Glomerular visceral epithelial cell (primary cell): ENCODE measurements around the gene TTLL11.
"Not testable (repeated sequence)": the region's sequence is repeated elsewhere in the genome, so short reads cannot be mapped to it uniquely, and the experiment has no call there.

Experiments used
- DNase-seq: peaks from one replicate; pipeline ENCODE4 v3.0.0-alpha.2; 2016; ENCODE audit errors: extremely low spot score

TTLL11 gene

GRCh38 chr9:122004589-122004988, 88.5 kb downstream of the TTLL11 start:
- DNase-seq: no peak

- DNase-seq: no peak
These were observed 91.5 kb downstream of the TTLL11 start for GRCh38 chr9:122001491-122002201.

GRCh38 chr9:122000526-122000925, 92.6 kb downstream of the TTLL11 start:
- not testable (repeated sequence) for DNase-seq

- DNase-seq: no peak
These were observed 93.6 kb downstream of the TTLL11 start for GRCh38 chr9:121999556-121999955.

- DNase-seq: no peak
These were observed 94.5 kb downstream of the TTLL11 start for GRCh38 chr9:121998513-121999049.

GRCh38 chr9:121997791-121998190, 95.3 kb downstream of the TTLL11 start:
- no peak for DNase-seq

- no peak for DNase-seq
These were observed 96.3 kb downstream of the TTLL11 start for GRCh38 chr9:121996783-121997182.

- DNase-seq: no peak
These were observed 97.1 kb downstream of the TTLL11 start for GRCh38 chr9:121995997-121996396.

- peak; percentile 73 for DNase-seq
These were observed 100.4 kb downstream of the TTLL11 start for GRCh38 chr9:121992571-121993212.

GRCh38 chr9:121991307-121991661, 101.8 kb downstream of the TTLL11 start:
- no peak for DNase-seq

- no peak for DNase-seq
These were observed 102.4 kb downstream of the TTLL11 start for GRCh38 chr9:121990600-121991306.

GRCh38 chr9:121989010-121989409, 104.1 kb downstream of the TTLL11 start:
- DNase-seq: no peak

GRCh38 chr9:121987314-121987713, 105.8 kb downstream of the TTLL11 start:
- DNase-seq: peak; percentile 36

- DNase-seq: no peak
These were observed 107.2 kb downstream of the TTLL11 start for GRCh38 chr9:121985792-121986494.

- DNase-seq: no peak
These were observed 108.2 kb downstream of the TTLL11 start for GRCh38 chr9:121984726-121985402.

- DNase-seq: no peak
These were observed 109.4 kb downstream of the TTLL11 start for GRCh38 chr9:121983736-121984135.

- no peak for DNase-seq
These were observed 111.8 kb downstream of the TTLL11 start for GRCh38 chr9:121981118-121981883.

- DNase-seq: not testable (repeated sequence)
These were observed 112.4 kb downstream of the TTLL11 start for GRCh38 chr9:121980665-121981064.

- DNase-seq: no peak
These were observed 113.4 kb downstream of the TTLL11 start for GRCh38 chr9:121979736-121980135.

GRCh38 chr9:121976751-121977150, 116.4 kb downstream of the TTLL11 start:
- peak; percentile 45 for DNase-seq
